ENCODE results near the gene CRKL.

Gene CRKL

DNA sequence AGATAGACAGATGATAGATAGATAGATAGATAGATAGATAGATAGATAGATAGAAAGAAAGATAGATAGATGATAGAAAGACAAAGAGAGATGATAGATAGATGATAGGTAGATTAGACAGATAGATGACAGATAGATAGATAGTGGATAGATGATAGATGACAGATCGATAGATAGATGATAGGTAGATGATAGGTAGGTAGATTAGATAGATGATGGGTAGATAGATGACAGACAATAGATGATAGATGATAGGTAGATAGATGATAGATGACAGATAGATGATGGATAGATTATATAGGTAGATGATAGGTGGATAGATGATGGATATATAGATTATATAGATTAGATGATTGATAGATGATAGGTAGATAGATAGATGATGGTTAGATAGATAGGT is 69.2 kb downstream of the CRKL start:
- in situ Hi-C loops (cut with HindIII; ENCODE audit: low sequenced_read_pairs): no loop called here
- TF ChIP-seq, protein P1, sequence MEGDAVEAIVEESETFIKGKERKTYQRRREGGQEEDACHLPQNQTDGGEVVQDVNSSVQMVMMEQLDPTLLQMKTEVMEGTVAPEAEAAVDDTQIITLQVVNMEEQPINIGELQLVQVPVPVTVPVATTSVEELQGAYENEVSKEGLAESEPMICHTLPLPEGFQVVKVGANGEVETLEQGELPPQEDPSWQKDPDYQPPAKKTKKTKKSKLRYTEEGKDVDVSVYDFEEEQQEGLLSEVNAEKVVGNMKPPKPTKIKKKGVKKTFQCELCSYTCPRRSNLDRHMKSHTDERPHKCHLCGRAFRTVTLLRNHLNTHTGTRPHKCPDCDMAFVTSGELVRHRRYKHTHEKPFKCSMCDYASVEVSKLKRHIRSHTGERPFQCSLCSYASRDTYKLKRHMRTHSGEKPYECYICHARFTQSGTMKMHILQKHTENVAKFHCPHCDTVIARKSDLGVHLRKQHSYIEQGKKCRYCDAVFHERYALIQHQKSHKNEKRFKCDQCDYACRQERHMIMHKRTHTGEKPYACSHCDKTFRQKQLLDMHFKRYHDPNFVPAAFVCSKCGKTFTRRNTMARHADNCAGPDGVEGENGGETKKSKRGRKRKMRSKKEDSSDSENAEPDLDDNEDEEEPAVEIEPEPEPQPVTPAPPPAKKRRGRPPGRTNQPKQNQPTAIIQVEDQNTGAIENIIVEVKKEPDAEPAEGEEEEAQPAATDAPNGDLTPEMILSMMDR (IDR thresholded peaks at IDR 0.05; ENCODE audit: low read depth, low read length): no peak
- no peak for DNase-seq (ENCODE audit: low read depth, low spot score)
- H3K4me3 ChIP-seq (ENCODE audit: low read depth, low read length): no peak overlapping the region

DNA sequence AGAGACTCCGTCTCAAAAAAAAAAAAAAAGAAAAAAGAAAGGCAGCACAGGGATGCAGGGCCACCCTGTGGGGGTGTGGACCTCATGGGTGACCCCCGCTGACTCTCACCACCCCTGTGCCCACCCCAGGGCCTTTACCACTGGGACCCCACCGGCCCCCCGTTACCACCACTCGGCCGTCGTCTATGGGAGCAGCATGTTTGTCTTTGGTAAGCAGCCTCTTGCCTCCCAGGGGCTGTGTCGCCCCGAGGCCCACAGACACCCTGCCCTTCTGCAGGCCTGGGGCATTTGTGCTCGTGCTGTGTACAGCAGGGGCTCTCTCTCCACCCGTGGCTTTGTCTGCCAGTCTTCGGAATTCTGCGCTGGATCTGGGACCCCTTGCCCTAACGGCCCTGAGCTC is 70.2 kb downstream of the CRKL start:
- DNase-seq (ENCODE audit: low read depth, low spot score): no peak
- TF ChIP-seq, protein P1 (IDR thresholded peaks at IDR 0.05; ENCODE audit: low read depth, low read length): no peak
- no peak overlapping the region for H3K4me3 ChIP-seq (ENCODE audit: low read depth, low read length)
- in situ Hi-C loops (cut with HindIII; ENCODE audit: low sequenced_read_pairs): no loop called here

DNA sequence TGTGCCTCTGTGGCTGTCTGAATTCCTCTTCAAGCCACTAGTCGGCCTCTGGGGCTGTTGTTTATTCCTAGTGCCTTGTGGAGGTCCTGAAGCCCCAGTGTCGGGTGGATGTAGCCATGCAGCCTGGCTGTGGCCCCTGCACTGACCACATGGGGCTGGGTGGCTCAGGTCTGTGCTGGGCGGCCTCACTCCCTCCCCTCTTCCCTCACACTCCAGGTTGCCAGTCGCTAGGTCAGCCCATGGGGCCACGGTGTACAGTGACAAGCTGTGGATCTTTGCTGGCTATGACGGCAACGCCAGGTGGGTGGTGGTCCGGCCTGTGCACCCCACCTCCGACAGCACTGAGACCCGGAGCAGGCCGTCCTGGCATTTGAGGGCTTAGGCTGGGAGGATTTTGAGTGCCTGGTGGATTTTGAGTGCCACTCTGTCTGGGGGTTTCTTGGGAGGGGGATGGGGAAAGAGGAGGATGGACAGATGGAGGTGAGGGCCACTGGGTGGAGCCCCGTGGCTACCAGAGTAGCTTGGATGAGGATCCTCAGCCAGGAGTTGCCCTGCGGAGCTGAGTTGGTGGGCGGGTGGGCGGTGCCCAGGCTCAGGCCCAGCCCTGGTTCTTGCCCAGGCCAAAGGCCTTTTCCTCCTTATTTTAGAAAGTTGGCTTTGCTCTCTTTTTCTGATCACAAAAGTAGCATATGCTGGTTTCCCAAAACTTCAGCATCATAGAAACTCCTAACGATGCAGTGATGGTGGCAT is 71.5 kb downstream of the CRKL start:
- in situ Hi-C loops (cut with HindIII; ENCODE audit: low sequenced_read_pairs): no loop called here
- H3K4me3 ChIP-seq (ENCODE audit: low read depth, low read length): no peak overlapping the region
- no peak for DNase-seq (ENCODE audit: low read depth, low spot score)
- TF ChIP-seq, protein P1 (IDR thresholded peaks at IDR 0.05; ENCODE audit: low read depth, low read length): no peak

DNA sequence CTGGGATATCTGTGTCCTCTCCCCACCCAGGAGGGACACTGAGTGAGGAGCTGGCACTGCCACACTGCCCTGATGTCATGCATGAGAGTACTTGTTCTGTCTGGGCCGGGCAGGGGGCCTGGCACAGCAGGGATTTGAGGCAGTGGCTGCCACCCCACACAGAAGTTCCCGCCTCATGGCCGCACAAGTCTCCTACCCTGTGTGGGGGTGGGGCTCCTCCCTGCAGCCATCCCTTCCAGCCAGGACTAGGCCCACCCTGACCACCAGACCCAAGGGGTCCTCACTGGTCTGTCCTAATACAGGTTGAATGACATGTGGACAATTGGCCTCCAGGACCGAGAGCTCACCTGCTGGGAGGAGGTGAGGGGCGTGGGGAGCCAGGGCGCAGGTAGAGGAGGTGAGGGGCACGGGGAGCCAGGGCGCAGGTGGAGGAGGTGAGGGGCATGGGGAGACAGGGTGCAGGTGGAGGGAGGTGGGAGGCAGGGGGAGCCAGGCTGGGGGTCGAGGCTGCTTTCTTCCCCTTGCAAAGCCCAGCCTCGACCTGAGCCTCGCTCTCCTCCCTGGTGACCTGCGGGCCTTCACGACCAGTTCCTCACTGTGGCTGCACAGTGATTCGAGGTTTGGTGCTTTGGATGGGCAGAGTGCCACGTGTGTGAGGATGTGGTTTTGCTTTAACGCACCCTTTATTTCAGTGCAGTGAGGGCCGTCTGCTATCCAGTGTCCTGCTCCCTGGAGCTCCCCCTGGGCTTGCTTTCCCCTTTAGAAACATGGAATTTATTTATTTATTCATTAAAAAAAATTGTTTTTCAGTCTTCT is 72.3 kb downstream of the CRKL start:
- in situ Hi-C loops (cut with HindIII; ENCODE audit: low sequenced_read_pairs): no loop called here
- no peak overlapping the region for H3K4me3 ChIP-seq (ENCODE audit: low read depth, low read length)
- peak; percentile 65 for DNase-seq (ENCODE audit: low read depth, low spot score)
- TF ChIP-seq, protein P1 (IDR thresholded peaks at IDR 0.05; ENCODE audit: low read depth, low read length): peak; percentile 6

DNA sequence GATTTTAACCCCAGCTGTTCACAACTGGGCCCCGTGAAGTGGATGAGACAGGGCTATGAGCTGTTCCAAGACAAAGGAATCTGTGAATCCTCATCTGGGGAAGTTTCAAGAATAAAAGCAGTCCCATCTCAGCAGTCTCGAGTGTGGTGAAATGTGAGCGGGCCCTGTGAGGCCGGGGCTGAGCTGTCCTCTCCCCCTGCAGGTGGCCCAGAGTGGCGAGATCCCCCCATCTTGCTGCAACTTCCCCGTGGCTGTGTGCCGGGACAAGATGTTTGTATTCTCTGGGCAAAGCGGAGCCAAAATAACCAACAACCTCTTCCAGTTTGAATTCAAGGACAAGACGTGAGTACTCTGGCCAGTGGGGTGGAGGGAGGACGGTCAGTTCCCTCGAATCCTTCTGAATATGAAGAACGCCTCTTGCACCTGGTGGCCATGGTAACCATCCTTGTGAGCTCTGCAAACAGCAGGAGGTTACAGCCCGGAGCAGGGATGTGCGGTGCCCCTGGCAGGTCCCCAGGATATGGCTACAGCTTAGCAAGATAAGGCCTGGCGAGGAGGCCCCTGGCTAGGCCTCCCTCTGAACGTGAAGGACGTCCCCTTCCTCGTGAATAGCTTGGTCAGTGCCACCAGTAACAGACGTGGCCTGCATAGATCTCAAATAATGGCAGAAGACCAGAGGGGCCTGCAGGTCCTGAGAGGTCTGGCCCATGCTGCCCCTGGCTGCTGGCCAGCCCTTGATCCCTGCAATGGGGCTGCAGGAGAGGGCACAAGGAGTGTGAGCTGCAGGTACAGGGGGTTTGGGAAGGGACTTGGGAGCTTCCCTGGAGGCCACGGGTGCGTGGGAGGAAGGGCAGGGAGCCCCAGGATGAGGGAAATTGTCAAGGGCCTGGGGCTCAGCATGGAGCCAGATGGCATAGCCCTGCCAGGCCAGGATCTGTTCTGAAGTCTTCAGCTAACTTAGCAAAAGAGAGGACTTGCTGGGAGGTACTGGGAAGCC is 73.3 kb downstream of the CRKL start:
- TF ChIP-seq, protein P1 (IDR thresholded peaks at IDR 0.05; ENCODE audit: low read depth, low read length): peak; percentile 16
- DNase-seq (ENCODE audit: low read depth, low spot score): no peak
- H3K4me3 ChIP-seq (ENCODE audit: low read depth, low read length): no peak overlapping the region
- in situ Hi-C loops (cut with HindIII; ENCODE audit: low sequenced_read_pairs): no loop called here

Data from astrocyte of the spinal cord (primary cell).